Type B pancreatic cell (in vitro differentiated cells): Measurements from ENCODE around the gene DST. TPM values are rescaled to one million over a fixed set of nuclear protein-coding genes. Genes with fewer than 3 reads are reported as not detected.

ENCODE experiments used
- DNase-seq: peaks from one replicate; pipeline ENCODE4 v3.0.0; 2021; ENCODE audit warnings: mixed read lengths; ENCODE audit not compliant: unreplicated experiment; ENCODE audit errors: extremely low spot score
- H3K27ac Mint-ChIP-seq: 2 replicates; pipeline ENCODE4 v1.8.0; 2021; ENCODE audit warnings: mild to moderate bottlenecking, mixed read lengths
- H3K27me3 Mint-ChIP-seq: 2 replicates; pipeline ENCODE4 v1.8.0; 2021; ENCODE audit warnings: mixed read lengths
- H3K36me3 Mint-ChIP-seq: 2 replicates; pipeline ENCODE4 v1.8.0; 2021; ENCODE audit warnings: mixed read lengths
- H3K4me1 Mint-ChIP-seq: one replicate; pipeline ENCODE4 v1.8.0; 2021; ENCODE audit warnings: mixed read lengths; ENCODE audit not compliant: unreplicated experiment
- H3K4me3 Mint-ChIP-seq: 2 replicates; pipeline ENCODE4 v1.8.0; 2021; ENCODE audit warnings: mild to moderate bottlenecking, mixed read lengths
- H3K9me3 Mint-ChIP-seq: 2 replicates; pipeline ENCODE4 v1.8.0; 2021; ENCODE audit warnings: mixed read lengths
- CTCF ChIP-seq: fragments of 200-600 bp; sonication (generic); conservative IDR thresholded peaks from 2 replicates; pipeline ENCODE4 v1.5.0; 2021; ENCODE audit warnings: antibody characterized with exemption, mild to moderate bottlenecking
- total RNA-seq: library from RNA; stranded (reverse); gene quantifications from 2 replicates; pipeline ENCODE4 v1.2.1, GENCODE V29; 2021; ENCODE audit warnings: low replicate concordance

Gene DST
- total RNA-seq, 1 donor from 2014 or later: 116 TPM

DNA sequence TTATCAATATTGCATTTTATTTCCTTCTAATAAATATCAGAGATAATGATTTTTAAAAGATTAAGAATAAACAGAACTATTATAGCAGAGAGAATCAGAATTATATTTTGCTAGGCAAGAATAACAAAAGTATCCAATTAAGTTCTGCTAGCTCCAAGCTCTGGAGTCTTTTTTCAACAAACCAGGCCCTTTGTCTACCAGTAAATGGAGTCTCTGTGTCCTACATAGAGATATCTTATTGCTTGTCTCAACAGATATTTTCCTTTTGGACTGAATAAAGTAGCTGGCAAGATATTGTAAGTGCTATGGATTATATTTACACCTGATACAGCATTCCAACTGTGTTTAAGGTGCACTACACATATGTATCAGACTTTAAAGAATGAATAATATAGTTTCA is 107.1 kb downstream of the DST start:
- Mint-ChIP-seq H3K4me3 (no peak overlapping the region), H3K27me3 (no peaks in the 10 kb centered on the region), H3K27ac (no peak overlapping the region), H3K9me3 (no peaks in the 10 kb centered on the region), H3K4me1 (peaks cover 20% of the 10 kb centered on the region), H3K36me3 (peaks cover 35% of the 10 kb centered on the region)
- DNase-seq: no peak
- TF ChIP-seq CTCF: no peak

DNA sequence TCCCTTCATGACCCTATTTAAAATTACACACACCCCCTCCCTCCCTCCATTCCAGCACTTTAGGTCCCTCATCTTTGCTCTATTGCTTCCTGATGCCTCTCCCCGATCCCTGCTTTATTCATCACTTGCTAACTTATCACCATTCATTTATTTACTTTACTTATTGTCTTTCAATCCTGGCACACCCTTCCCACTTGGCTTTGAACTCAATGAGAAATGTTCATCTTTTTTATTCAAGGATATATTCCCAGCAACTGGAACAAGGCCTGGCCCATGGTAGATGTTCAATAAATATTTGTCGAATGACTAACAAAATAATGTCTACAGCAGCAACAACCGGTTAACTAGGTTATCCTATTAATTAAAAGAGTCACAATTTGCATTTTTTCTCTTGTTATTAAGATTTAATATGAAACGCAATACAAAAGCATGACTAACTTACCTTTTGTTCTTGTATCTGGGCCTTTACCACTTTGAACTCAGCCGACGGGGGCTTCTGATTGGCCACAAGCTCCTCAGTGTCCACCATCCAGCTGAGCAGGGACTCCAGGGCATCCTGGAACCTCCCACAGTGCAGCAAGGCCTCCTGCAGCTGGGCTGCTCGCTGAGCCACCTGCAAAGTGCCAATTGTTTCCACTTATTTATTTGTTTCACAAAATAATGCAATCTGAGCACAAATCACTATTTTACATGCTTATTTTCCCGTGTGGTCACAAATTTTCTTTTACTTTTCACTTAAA is 107.8 kb downstream of the DST start:
- TF ChIP-seq CTCF: no peak
- DNase-seq: no peak
- Mint-ChIP-seq H3K27me3 (no peaks in the 10 kb centered on the region), H3K4me1 (peaks cover 20% of the 10 kb centered on the region), H3K36me3 (peaks cover 37% of the 10 kb centered on the region), H3K27ac (no peak overlapping the region), H3K4me3 (no peak overlapping the region), H3K9me3 (no peaks in the 10 kb centered on the region)

- Mint-ChIP-seq H3K9me3 (no peaks in the 10 kb centered on the region), H3K27ac (no peak overlapping the region), H3K4me3 (no peak overlapping the region), H3K36me3 (peaks cover 46% of the 10 kb centered on the region), H3K27me3 (no peaks in the 10 kb centered on the region), H3K4me1 (peaks cover 15% of the 10 kb centered on the region)
- TF ChIP-seq CTCF: no peak
- DNase-seq: no peak
Measured at GRCh38 chr6:56532766-56533551, 109.7 kb downstream of the DST start.

DNA sequence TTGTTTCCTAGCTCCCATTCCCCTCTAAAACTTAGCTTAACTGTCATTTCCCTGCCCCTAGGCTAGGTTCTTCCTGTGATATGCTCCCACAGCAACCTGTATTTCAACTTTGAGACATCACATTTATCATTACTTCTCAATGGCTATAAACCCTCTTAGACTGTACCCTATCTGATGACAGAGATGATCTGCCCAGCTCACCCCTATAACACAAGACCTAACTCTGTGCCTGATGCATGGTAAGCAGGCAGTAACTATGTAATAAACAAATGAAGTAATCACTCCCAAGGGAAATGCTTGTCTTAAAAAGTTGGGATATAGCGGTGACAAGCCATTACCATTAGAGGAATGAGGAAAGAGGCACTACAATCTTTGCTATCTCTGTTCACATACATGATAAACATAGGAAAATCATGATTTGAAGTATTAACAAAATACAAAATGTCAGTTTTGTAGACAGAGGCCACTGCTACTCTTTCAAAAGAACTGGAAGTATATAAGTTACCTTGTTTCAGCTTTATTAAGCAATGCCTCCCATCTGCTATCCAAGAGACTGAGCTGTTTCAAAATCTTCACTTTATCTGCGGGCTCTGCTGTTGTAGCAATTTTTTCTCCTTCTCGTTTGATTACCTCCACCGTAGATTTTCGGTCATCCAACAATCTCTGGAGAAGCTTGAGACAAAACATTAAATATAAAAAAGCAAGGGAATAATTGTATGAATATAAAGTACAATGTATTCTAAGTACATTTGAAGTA is 110.7 kb downstream of the DST start:
- no peak for TF ChIP-seq CTCF
- no peak overlapping the region for H3K4me3 Mint-ChIP-seq
- H3K27me3 Mint-ChIP-seq: no peaks in the 10 kb centered on the region
- peaks cover 15% of the 10 kb centered on the region for H3K4me1 Mint-ChIP-seq
- H3K36me3 Mint-ChIP-seq: peaks cover 49% of the 10 kb centered on the region
- no peak for DNase-seq
- no peaks in the 10 kb centered on the region for H3K9me3 Mint-ChIP-seq
- H3K27ac Mint-ChIP-seq: no peak overlapping the region

- no peak for TF ChIP-seq CTCF
- no peak for DNase-seq
- Mint-ChIP-seq H3K27me3 (no peaks in the 10 kb centered on the region), H3K36me3 (peaks cover 48% of the 10 kb centered on the region), H3K9me3 (no peaks in the 10 kb centered on the region), H3K27ac (no peak overlapping the region), H3K4me1 (peaks cover 14% of the 10 kb centered on the region), H3K4me3 (no peak overlapping the region)
Measured at GRCh38 chr6:56529594-56530191, 113.0 kb downstream of the DST start.
